Measurements from ENCODE around the gene FNBP1. TPM values are rescaled to one million over a fixed set of nuclear protein-coding genes. Genes with fewer than 3 reads are reported as not detected.

Gene FNBP1
- total and polyA plus RNA-seq, 5 donors, result 10.8 to 27.5 (median 26.3) TPM

- DNase-seq (peak in 1 of 3 donors; percentile 24), ATAC-seq (peak; percentile 61 to 92)
- Histone ChIP-seq H3K4me3 (ENCODE audit: low read length) (no peak overlapping the region), H3K27ac (ENCODE audit: low read length) (no peak overlapping the region), H3K27me3 (ENCODE audit: control insufficient read depth, insufficient read depth) (no peaks in the 10 kb centered on the region), H3K4me1 (ENCODE audit: control insufficient read depth, insufficient read depth, low read length) (peaks cover 1% of the 10 kb centered on the region), H3K9me3 (ENCODE audit: control insufficient read depth, low read length) (no peaks in the 10 kb centered on the region)
- WGBS, result 83% methylated on average over 15 of the region's 15 CpGs
- intact Hi-C loops (cut with DNase I), result no loop called here
These were observed 132.1 kb downstream of the FNBP1 start for GRCh38 chr9:129910628-129911567.

- no peak for ATAC-seq
- no peaks in the 10 kb centered on the region for H3K27me3 ChIP-seq (ENCODE audit: control insufficient read depth, insufficient read depth)
- peaks cover 1% of the 10 kb centered on the region for H3K4me1 ChIP-seq (ENCODE audit: control insufficient read depth, insufficient read depth, low read length)
- no peak overlapping the region for H3K27ac ChIP-seq (ENCODE audit: low read length)
- H3K4me3 ChIP-seq (ENCODE audit: low read length), result no peak overlapping the region
- 91% methylated on average over 9 of the region's 9 CpGs for WGBS
- intact Hi-C loops (cut with DNase I), result no loop called here
- H3K9me3 ChIP-seq (ENCODE audit: control insufficient read depth, low read length), result no peaks in the 10 kb centered on the region
- DNase-seq, result no peak
These were observed 133.1 kb downstream of the FNBP1 start for GRCh38 chr9:129909851-129910250.

GRCh38 chr9:129908906-129909305 lies 134.1 kb downstream of the FNBP1 start:
- ATAC-seq (no peak), DNase-seq (no peak)
- WGBS, result 89% methylated on average over 4 of the region's 4 CpGs
- H3K9me3 ChIP-seq (ENCODE audit: control insufficient read depth, low read length), result no peaks in the 10 kb centered on the region
- no peak overlapping the region for H3K27ac ChIP-seq (ENCODE audit: low read length)
- H3K4me3 ChIP-seq (ENCODE audit: low read length), result no peak overlapping the region
- intact Hi-C loops (cut with DNase I), result no loop called here
- peaks cover 1% of the 10 kb centered on the region for H3K4me1 ChIP-seq (ENCODE audit: control insufficient read depth, insufficient read depth, low read length)
- no peaks in the 10 kb centered on the region for H3K27me3 ChIP-seq (ENCODE audit: control insufficient read depth, insufficient read depth)

- H3K4me3 ChIP-seq (ENCODE audit: low read length), result no peak overlapping the region
- no peaks in the 10 kb centered on the region for H3K27me3 ChIP-seq (ENCODE audit: control insufficient read depth, insufficient read depth)
- no peak for DNase-seq
- no peak overlapping the region for H3K27ac ChIP-seq (ENCODE audit: low read length)
- no peaks in the 10 kb centered on the region for H3K9me3 ChIP-seq (ENCODE audit: control insufficient read depth, low read length)
- WGBS, result 86% methylated on average over 4 of the region's 4 CpGs
- intact Hi-C loops (cut with DNase I), result no loop called here
- no peak for ATAC-seq
- peaks cover 1% of the 10 kb centered on the region for H3K4me1 ChIP-seq (ENCODE audit: control insufficient read depth, insufficient read depth, low read length)
These were observed 135.8 kb downstream of the FNBP1 start for GRCh38 chr9:129907201-129907600.

GRCh38 chr9:129906298-129906697 lies 136.7 kb downstream of the FNBP1 start:
- H3K4me3 ChIP-seq (ENCODE audit: low read length), result no peak overlapping the region
- no peak overlapping the region for H3K27ac ChIP-seq (ENCODE audit: low read length)
- intact Hi-C loops (cut with DNase I), result no loop called here
- H3K27me3 ChIP-seq (ENCODE audit: control insufficient read depth, insufficient read depth), result no peaks in the 10 kb centered on the region
- 97% methylated on average over 4 of the region's 4 CpGs for WGBS
- peaks cover 1% of the 10 kb centered on the region for H3K4me1 ChIP-seq (ENCODE audit: control insufficient read depth, insufficient read depth, low read length)
- ATAC-seq (no peak), DNase-seq (no peak)
- H3K9me3 ChIP-seq (ENCODE audit: control insufficient read depth, low read length), result no peaks in the 10 kb centered on the region

- WGBS, result 96% methylated on average over 4 of the region's 4 CpGs
- ATAC-seq, result no peak
- intact Hi-C loops (cut with DNase I), result no loop called here
These were observed 138.3 kb downstream of the FNBP1 start for GRCh38 chr9:129904734-129905133.

GRCh38 chr9:129902740-129903134 lies 140.3 kb downstream of the FNBP1 start:
- WGBS, result 96% methylated on average over 8 of the region's 8 CpGs
- Histone ChIP-seq H3K4me3 (ENCODE audit: low read length) (no peak overlapping the region), H3K9me3 (ENCODE audit: control insufficient read depth, low read length) (no peaks in the 10 kb centered on the region), H3K27me3 (ENCODE audit: control insufficient read depth, insufficient read depth) (no peaks in the 10 kb centered on the region), H3K27ac (ENCODE audit: low read length) (no peak overlapping the region), H3K4me1 (ENCODE audit: control insufficient read depth, insufficient read depth, low read length) (no peaks in the 10 kb centered on the region)
- ATAC-seq, result no peak
- intact Hi-C loops (cut with DNase I), result no loop called here
- no peak for DNase-seq

More at GRCh38 chr9:129904734-129905133, 138.3 kb downstream of the FNBP1 start:
- H3K9me3 ChIP-seq (ENCODE audit: control insufficient read depth, low read length), result no peaks in the 10 kb centered on the region
- H3K4me1 ChIP-seq (ENCODE audit: control insufficient read depth, insufficient read depth, low read length), result no peaks in the 10 kb centered on the region
- H3K27me3 ChIP-seq (ENCODE audit: control insufficient read depth, insufficient read depth), result no peaks in the 10 kb centered on the region
- H3K4me3 ChIP-seq (ENCODE audit: low read length), result no peak overlapping the region
- no peak for DNase-seq
- H3K27ac ChIP-seq (ENCODE audit: low read length), result no peak overlapping the region

- H3K9me3 ChIP-seq (ENCODE audit: control insufficient read depth, low read length), result no peaks in the 10 kb centered on the region
- intact Hi-C loops (cut with DNase I), result no loop called here
- no peak overlapping the region for H3K4me3 ChIP-seq (ENCODE audit: low read length)
- WGBS, result 89% methylated on average over 9 of the region's 9 CpGs
- H3K4me1 ChIP-seq (ENCODE audit: control insufficient read depth, insufficient read depth, low read length), result no peaks in the 10 kb centered on the region
- ATAC-seq (no peak), DNase-seq (no peak)
- no peak overlapping the region for H3K27ac ChIP-seq (ENCODE audit: low read length)
- H3K27me3 ChIP-seq (ENCODE audit: control insufficient read depth, insufficient read depth), result no peaks in the 10 kb centered on the region
These were observed 140.8 kb downstream of the FNBP1 start for GRCh38 chr9:129901993-129902739.

- H3K27me3 ChIP-seq (ENCODE audit: control insufficient read depth, insufficient read depth), result no peaks in the 10 kb centered on the region
- no peak overlapping the region for H3K4me3 ChIP-seq (ENCODE audit: low read length)
- intact Hi-C loops (cut with DNase I), result no loop called here
- H3K9me3 ChIP-seq (ENCODE audit: control insufficient read depth, low read length), result no peaks in the 10 kb centered on the region
- H3K27ac ChIP-seq (ENCODE audit: low read length), result no peak overlapping the region
- no peak for DNase-seq
- H3K4me1 ChIP-seq (ENCODE audit: control insufficient read depth, insufficient read depth, low read length), result no peaks in the 10 kb centered on the region
- 92% methylated on average over 20 of the region's 20 CpGs for WGBS
- no peak for ATAC-seq
These were observed 142.5 kb downstream of the FNBP1 start for GRCh38 chr9:129900263-129901027.

- no peak for DNase-seq
- no peak overlapping the region for H3K4me3 ChIP-seq (ENCODE audit: low read length)
- 79% methylated on average over 2 of the region's 2 CpGs for WGBS
- H3K27me3 ChIP-seq (ENCODE audit: control insufficient read depth, insufficient read depth), result no peaks in the 10 kb centered on the region
- no peaks in the 10 kb centered on the region for H3K9me3 ChIP-seq (ENCODE audit: control insufficient read depth, low read length)
- intact Hi-C loops (cut with DNase I), result loop anchor here in 1 of 4 donors (10.0 kb wide), 1 partner anchor 145 kb away; the partner anchor contains the start of gene FNBP1
- ATAC-seq, result no peak
- no peak overlapping the region for H3K27ac ChIP-seq (ENCODE audit: low read length)
- no peaks in the 10 kb centered on the region for H3K4me1 ChIP-seq (ENCODE audit: control insufficient read depth, insufficient read depth, low read length)
These were observed 143.4 kb downstream of the FNBP1 start for GRCh38 chr9:129899620-129900019.

Data from right cardiac atrium (tissue), 5 donors.